Measurements from ENCODE around the gene SHKBP1.

DNA sequence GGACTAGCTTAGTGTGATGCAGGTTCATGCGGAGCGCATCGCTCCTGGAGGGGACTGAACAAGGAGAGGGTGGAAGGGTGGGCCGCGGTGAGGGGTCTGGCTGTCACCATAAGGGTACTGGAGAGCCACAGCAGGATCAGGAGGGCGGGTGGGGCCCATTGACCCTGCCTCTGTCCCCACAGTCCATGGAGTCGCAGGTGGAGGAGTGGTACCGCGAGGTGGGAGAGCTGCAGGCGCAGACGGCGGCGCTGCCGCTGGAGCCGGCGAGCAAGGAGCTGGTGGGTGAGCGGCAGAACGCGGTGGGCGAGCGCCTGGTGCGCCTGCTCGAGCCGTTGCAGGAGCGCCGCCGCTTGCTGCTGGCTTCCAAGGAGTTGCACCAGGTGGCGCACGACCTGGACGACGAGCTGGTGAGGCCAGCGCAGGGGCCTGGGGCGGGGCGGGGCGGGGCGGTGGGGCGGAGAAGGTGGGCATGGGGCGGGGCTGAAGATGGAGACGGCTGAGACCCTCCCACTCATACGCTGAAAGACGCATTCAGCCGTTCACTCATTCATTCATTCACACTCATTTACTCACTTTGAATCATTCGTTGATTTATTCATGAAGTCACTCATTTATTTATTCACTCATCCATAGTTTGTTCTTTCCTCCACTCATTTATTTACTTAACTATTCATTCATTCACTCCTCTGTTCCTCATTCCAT, 27.5 kb upstream of the SHKBP1 start:
- TF ChIP-seq, protein P1, sequence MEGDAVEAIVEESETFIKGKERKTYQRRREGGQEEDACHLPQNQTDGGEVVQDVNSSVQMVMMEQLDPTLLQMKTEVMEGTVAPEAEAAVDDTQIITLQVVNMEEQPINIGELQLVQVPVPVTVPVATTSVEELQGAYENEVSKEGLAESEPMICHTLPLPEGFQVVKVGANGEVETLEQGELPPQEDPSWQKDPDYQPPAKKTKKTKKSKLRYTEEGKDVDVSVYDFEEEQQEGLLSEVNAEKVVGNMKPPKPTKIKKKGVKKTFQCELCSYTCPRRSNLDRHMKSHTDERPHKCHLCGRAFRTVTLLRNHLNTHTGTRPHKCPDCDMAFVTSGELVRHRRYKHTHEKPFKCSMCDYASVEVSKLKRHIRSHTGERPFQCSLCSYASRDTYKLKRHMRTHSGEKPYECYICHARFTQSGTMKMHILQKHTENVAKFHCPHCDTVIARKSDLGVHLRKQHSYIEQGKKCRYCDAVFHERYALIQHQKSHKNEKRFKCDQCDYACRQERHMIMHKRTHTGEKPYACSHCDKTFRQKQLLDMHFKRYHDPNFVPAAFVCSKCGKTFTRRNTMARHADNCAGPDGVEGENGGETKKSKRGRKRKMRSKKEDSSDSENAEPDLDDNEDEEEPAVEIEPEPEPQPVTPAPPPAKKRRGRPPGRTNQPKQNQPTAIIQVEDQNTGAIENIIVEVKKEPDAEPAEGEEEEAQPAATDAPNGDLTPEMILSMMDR (IDR thresholded peaks at IDR 0.05) = peak; percentile 81
- TF ChIP-seq ZFX (IDR thresholded peaks at IDR 0.05; ENCODE audit: borderline replicate concordance) = no peak
